Medulla oblongata (tissue), 1 donor: Measurements from ENCODE around the gene LRRC1.

Experiments
- DNase-seq: peaks from one replicate; pipeline ENCODE4 v3.0.0-alpha.2; 2015; ENCODE audit errors: extremely low spot score

Gene LRRC1

GRCh38 chr6:53924821-53925422 is 130.1 kb downstream of the LRRC1 start:
- DNase-seq = no peak

GRCh38 chr6:53925891-53926290 is 131.1 kb downstream of the LRRC1 start:
- DNase-seq = no peak

GRCh38 chr6:53926505-53926904 is 131.7 kb downstream of the LRRC1 start:
- no peak for DNase-seq

GRCh38 chr6:53928641-53929040 is 133.8 kb downstream of the LRRC1 start:
- no peak for DNase-seq

GRCh38 chr6:53929041-53929820 is 134.4 kb downstream of the LRRC1 start:
- DNase-seq = no peak

- no peak for DNase-seq
Observed at GRCh38 chr6:53929821-53930120, 135.0 kb downstream of the LRRC1 start.

GRCh38 chr6:53930330-53930729 is 135.5 kb downstream of the LRRC1 start:
- no peak for DNase-seq

- DNase-seq = no peak
Observed at GRCh38 chr6:53931086-53931485, 136.3 kb downstream of the LRRC1 start.

- no peak for DNase-seq
Observed at GRCh38 chr6:53932516-53932915, 137.7 kb downstream of the LRRC1 start.

- DNase-seq = no peak
Observed at GRCh38 chr6:53934023-53934422, 139.2 kb downstream of the LRRC1 start.

GRCh38 chr6:53937461-53937860 is 142.7 kb downstream of the LRRC1 start:
- DNase-seq = no peak

- no peak for DNase-seq
Observed at GRCh38 chr6:53938810-53939209, 144.0 kb downstream of the LRRC1 start.

- DNase-seq = no peak
Observed at GRCh38 chr6:53939830-53940229, 145.0 kb downstream of the LRRC1 start.

GRCh38 chr6:53943395-53943794 is 148.6 kb downstream of the LRRC1 start:
- peak; percentile 85 for DNase-seq

- DNase-seq = no peak
Observed at GRCh38 chr6:53944091-53944490, 149.3 kb downstream of the LRRC1 start.

- DNase-seq = no peak
Observed at GRCh38 chr6:53944543-53944942, 149.7 kb downstream of the LRRC1 start.

GRCh38 chr6:53945765-53946407 is 151.1 kb downstream of the LRRC1 start:
- no peak for DNase-seq

- no peak for DNase-seq
Observed at GRCh38 chr6:53947780-53948179, 153.0 kb downstream of the LRRC1 start.

GRCh38 chr6:53951383-53951782 is 156.6 kb downstream of the LRRC1 start:
- no peak for DNase-seq

- peak; percentile 92 for DNase-seq
Observed at GRCh38 chr6:53956068-53956711, 161.4 kb downstream of the LRRC1 start.

- DNase-seq = no peak
Observed at GRCh38 chr6:53956804-53957203, 162.0 kb downstream of the LRRC1 start.

GRCh38 chr6:53959717-53960116 is 164.9 kb downstream of the LRRC1 start:
- no peak for DNase-seq

GRCh38 chr6:53960311-53960710 is 165.5 kb downstream of the LRRC1 start:
- no peak for DNase-seq
